ENCODE results near the gene SAP130.
"Not testable (repeated sequence)": the region's sequence is repeated elsewhere in the genome, so short reads cannot be mapped to it uniquely, and the experiment has no call there.

SAP130 gene

DNA sequence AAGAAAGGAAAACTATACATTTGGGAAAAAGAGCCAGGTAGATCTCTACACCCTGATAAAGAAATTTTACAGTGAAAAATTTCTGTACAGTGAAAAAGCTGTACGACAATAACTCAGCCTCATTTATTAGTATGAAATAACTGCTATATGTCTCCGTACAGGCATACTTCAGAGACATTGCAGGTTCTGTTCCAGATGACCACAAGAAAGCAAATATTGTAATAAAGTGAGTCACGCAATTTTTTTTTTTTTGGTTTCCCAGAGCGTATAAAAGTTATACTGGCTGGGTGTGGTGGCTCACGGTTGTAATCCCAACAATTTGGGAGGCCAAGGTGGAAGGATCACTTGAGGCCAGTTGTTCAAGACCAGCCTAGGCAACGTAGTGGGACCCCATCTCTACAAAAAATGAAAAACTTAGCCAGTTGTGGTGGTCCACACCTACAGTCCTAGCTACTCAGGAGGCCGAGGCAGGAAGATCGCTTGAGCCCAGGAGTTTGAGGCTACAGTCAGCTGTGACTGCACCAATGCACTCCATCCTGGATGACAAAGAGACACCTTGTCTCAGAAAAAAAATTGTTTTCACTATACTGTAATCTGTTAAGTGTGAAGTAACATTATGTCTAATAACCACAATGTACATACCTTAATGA is 113.9 kb downstream of the SAP130 start:
- TF ChIP-seq, protein P1, sequence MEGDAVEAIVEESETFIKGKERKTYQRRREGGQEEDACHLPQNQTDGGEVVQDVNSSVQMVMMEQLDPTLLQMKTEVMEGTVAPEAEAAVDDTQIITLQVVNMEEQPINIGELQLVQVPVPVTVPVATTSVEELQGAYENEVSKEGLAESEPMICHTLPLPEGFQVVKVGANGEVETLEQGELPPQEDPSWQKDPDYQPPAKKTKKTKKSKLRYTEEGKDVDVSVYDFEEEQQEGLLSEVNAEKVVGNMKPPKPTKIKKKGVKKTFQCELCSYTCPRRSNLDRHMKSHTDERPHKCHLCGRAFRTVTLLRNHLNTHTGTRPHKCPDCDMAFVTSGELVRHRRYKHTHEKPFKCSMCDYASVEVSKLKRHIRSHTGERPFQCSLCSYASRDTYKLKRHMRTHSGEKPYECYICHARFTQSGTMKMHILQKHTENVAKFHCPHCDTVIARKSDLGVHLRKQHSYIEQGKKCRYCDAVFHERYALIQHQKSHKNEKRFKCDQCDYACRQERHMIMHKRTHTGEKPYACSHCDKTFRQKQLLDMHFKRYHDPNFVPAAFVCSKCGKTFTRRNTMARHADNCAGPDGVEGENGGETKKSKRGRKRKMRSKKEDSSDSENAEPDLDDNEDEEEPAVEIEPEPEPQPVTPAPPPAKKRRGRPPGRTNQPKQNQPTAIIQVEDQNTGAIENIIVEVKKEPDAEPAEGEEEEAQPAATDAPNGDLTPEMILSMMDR (IDR thresholded peaks at IDR 0.05; ENCODE audit: low read depth, low read length): no peak
- no peak overlapping the region for H3K4me3 ChIP-seq (ENCODE audit: low read depth, low read length)

DNA sequence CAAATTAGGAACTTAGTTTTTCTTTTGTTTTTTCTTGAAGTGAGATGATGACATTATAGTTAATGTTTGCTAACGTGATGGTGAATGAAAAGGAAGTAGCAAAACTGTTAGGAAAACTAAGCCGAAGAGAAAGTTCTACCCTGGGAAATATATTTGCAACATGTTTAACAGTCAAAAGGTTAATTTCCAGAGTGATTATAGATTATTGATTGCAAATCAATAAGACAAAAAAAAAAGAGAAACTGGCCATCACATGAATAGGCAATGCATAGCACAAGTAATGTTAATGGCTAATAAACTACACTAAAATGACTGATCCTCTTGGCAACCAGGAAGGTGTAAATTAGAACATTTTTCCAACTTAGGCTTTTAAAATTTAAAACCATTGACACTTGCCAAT is 116.1 kb downstream of the SAP130 start:
- no peak overlapping the region for H3K4me3 ChIP-seq (ENCODE audit: low read depth, low read length)
- TF ChIP-seq, protein P1 (IDR thresholded peaks at IDR 0.05; ENCODE audit: low read depth, low read length): no peak

DNA sequence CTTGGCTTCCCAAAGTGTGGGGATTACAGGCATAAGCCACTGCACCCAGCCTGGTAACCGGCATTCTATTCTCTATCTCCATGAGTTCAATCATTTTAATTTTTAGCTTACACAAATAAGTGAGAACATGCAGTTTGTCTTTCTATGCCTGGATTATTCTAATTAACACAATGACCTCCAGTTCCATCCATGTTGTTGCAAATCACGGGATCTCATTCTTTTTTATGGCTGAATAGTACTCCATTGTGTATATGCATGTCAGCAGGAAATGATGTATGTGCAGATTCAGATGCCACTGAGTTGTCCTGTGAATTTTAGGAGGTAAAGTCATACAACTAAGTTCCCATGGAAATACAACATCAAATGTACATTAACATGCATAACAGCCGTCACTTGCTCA is 117.4 kb downstream of the SAP130 start:
- TF ChIP-seq, protein P1 (IDR thresholded peaks at IDR 0.05; ENCODE audit: low read depth, low read length): no peak
- H3K4me3 ChIP-seq (ENCODE audit: low read depth, low read length): no peak overlapping the region

DNA sequence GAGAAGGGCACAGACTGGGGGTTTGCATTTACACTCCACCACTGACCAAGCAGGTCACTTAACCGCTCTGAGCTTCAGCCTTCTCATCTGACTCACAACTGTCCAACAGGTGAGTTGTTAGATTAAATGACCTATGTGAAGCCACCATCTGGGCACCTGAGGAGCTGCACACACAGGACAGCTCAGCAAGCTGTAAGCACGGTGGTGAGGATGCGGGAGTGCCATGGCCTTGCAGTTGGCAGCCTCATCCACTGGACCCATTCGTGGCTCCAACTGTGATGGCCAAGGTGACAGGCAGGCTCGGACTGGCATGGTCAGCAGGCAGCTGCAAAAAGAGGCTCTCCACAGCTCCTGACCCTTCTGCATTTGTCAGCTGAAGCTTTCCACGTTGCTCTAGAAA is 118.8 kb downstream of the SAP130 start:
- no peak overlapping the region for H3K4me3 ChIP-seq (ENCODE audit: low read depth, low read length)
- TF ChIP-seq, protein P1 (IDR thresholded peaks at IDR 0.05; ENCODE audit: low read depth, low read length): no peak

DNA sequence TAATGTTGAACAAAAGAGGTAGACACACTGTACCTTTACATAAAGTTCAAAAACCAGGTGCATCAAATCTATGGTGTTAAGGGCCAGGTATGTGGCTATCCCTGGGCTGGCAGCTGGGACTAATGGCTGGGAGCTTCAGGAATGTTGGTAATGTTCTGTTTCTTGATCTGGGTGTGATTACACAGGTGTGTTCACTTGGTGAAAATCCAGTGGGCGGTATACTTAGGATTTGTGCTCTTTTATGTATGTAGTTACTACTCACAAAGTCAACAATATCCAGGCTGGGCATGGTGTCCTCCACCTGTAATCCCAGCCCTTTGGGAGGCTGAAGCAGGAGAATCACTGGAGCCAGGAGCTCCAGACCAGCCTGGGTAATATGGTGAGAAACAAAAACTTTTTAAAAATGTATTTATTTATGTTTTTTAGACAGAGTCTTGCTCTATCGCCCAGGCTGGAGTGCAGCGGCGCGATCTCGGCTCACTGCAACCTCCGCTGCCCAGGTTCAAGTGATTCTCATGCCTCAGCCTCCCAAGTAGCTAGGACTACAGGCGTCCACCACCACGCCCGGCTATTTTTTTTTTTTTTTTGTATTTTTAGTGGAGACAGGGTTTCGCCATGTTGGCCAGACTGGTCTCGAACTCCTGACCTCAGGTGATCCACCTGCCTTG is 120.0 kb downstream of the SAP130 start:
- H3K4me3 ChIP-seq (ENCODE audit: low read depth, low read length): not testable (repeated sequence)

DNA sequence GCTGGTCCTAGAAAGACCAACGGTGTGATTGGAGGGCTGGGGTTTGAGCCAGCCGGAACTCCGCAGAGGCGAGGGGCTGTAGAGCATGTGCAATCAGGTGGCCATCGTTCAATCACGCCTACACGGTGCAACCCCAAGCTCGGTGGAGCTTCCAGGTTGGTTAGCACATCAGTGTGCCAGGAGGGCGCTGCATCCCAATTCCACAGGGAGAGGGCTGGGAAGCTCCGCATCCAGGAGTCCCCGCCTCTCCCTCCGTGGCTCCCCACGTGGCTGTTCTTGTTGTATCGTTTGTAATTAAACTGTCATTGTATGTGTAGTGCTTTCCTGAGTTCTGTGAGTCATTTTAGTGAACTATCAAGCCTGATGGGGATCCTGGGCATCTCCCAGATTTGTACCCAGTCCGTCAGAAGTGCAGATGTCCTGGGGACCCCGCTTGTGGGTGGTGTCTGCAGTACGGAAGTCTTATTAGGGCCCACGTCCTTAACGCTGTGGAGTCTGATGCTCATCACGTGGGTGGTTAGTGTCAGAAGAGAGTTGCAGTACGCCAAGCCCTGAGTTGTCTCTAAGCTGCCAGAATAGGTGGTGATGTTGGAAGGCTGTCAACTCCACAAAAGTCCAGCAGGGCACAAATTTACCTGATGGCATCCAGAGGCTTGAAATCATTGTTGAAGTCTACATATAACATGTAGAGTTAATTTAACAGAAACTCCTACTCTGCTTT is 121.5 kb downstream of the SAP130 start:
- no peak overlapping the region for H3K4me3 ChIP-seq (ENCODE audit: low read depth, low read length)
- TF ChIP-seq, protein P1 (IDR thresholded peaks at IDR 0.05; ENCODE audit: low read depth, low read length): no peak

DNA sequence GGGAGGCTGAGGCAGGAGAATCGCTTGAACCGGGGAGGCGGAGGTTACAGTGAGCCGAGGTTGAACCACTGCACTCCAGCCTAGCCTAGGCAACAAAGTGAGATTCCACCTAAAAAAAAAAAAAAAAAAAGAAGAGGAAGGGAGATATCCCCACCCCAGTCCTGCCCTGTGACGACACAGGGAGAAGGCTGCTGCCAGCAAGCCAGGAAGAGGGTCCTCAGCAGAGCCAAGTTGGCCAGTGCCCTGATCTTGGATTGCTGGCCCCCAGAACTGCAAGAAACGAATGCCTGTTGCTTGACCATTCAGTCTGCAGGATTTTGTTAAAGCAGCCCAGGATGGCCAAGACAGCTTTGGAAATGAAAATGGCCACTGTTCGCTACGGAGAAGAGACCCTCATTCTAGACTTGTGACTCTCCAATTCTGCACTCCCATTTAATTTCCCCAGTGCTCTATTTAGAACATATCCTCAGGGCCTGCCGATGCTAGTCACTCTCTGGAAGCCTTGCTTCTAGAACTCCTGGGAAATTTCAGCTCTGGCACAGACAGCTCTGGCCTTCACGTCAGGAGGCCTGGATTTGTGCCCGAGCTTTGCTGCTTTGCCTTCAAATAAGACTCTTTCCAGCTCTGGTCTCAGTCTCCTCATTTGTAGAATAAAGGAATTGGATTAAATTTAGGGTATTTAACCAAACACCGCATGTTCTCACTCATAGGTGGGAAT is 126.4 kb downstream of the SAP130 start:
- no peak overlapping the region for H3K4me3 ChIP-seq (ENCODE audit: low read depth, low read length)
- TF ChIP-seq, protein P1 (IDR thresholded peaks at IDR 0.05; ENCODE audit: low read depth, low read length): no peak
